ENCODE data around the gene C1QTNF5. TPM values are rescaled to one million over a fixed set of nuclear protein-coding genes. Genes with fewer than 3 reads are reported as not detected.

The C1QTNF5 gene
- total and polyA plus RNA-seq, 2 experiments from 2014 or later, result 4.5 to 27.9 TPM

DNA sequence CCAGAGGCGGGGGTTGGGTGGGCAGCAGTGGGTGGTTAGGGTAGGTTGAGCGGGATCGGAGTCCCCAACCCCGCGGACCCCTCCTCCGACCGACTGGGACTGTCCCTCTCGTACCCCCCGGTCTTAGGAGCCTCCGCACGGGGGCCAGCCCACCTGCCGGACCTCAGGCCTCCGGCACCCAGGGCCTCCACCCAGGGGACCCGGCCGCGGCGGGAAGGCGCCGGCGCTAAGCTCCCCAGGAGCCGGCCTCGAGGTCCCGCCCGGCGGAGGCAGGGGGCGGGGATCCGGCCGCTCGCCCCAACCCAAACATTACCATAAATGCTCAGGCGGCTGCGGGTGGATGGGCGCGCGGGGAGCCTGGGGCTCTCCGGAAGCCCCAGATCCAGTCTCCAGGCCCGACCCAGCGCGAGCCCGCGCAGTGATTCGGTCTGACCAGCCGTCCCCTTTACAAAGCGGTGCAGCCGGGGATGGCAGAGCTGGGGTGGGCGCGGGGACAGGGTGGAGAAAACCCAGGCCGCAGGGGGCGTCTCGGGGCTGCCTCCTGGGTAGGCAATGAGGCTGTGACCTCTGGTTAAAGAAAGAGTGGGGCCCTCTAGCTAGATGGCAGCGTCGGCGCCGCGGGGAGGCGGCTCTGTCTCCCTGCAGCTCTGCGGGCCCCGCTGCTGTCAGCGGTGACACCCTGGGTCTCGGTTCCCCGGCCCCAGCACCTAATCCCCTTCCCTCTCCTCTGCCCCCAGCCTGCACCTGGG lies 19.7 kb downstream of the C1QTNF5 start:
- WGBS, 2 experiments (ENCODE audit: low coverage in 1 of 2, low lambda C conversion rate in 2 of 2, missing lambda C conversion rate in 2 of 2), result 4 to 8% methylated on average over 40 to 51 of the region's 60 CpGs
- H2AFZ ChIP-seq, result peak overlapping the region; percentile 92
- H3K27ac ChIP-seq, result peak overlapping the region; percentile 20; the same call in 1 of the 2 replicates
- no peaks in the 10 kb centered on the region; the same call in 1 of the 2 replicates for H3K27me3 ChIP-seq (replicated peaks; ENCODE audit: insufficient read depth)
- in situ Hi-C loops (cut with MboI), result no loop called here
- peak overlapping the region; percentile 69 for H3K4me3 ChIP-seq
- no peaks in the 10 kb centered on the region for H3K9me3 ChIP-seq (ENCODE audit: low read depth)
- H3K4me2 ChIP-seq (ENCODE audit: unreplicated experiment), result peak overlapping the region; percentile 76
- H3K36me3 ChIP-seq (ENCODE audit: low read depth), result no peaks in the 10 kb centered on the region
- no peaks in the 10 kb centered on the region for H3K9me2 ChIP-seq (ENCODE audit: insufficient read depth)
- peaks cover 34% of the 10 kb centered on the region for H3K4me1 ChIP-seq (ENCODE audit: insufficient read depth)
- H3F3A ChIP-seq (ENCODE audit: insufficient read depth), result peaks cover 18% of the 10 kb centered on the region; the same call in 1 of the 2 replicates
- H3K79me2 ChIP-seq (ENCODE audit: insufficient read depth), result no peaks in the 10 kb centered on the region
- DNase-seq, result peak; percentile 70
- TF ChIP-seq EZH2phosphoT487 (IDR thresholded peaks at IDR 0.05; ENCODE audit: insufficient read depth, low read depth), result no peak
- TF ChIP-seq EZH2 (IDR thresholded peaks at IDR 0.05; ENCODE audit: insufficient read depth, poor library complexity, severe bottlenecking), result no peak
- H4K20me1 ChIP-seq (ENCODE audit: insufficient read depth), result no peaks in the 10 kb centered on the region
- H3K9ac ChIP-seq, result peak overlapping the region; percentile 83

- Histone ChIP-seq H4K20me1 (ENCODE audit: insufficient read depth) (no peaks in the 10 kb centered on the region), H3K27ac (peak overlapping the region; percentile 20; the same call in 1 of the 2 replicates), H3K79me2 (ENCODE audit: insufficient read depth) (no peaks in the 10 kb centered on the region), H2AFZ (peak overlapping the region; percentile 92), H3K4me1 (ENCODE audit: insufficient read depth) (peaks cover 41% of the 10 kb centered on the region), H3K4me3 (peak overlapping the region; percentile 69), H3K9ac (peak overlapping the region; percentile 83), H3K4me2 (ENCODE audit: unreplicated experiment) (peak overlapping the region; percentile 76), H3K9me3 (ENCODE audit: low read depth) (no peaks in the 10 kb centered on the region), H3K27me3 (replicated peaks; ENCODE audit: insufficient read depth) (no peaks in the 10 kb centered on the region; the same call in 1 of the 2 replicates), H3K36me3 (ENCODE audit: low read depth) (no peaks in the 10 kb centered on the region), H3K9me2 (ENCODE audit: insufficient read depth) (no peaks in the 10 kb centered on the region), H3F3A (ENCODE audit: insufficient read depth) (peaks cover 18% of the 10 kb centered on the region; the same call in 1 of the 2 replicates)
- 29 to 42% methylated on average over 6 to 17 of the region's 17 CpGs for WGBS, 2 experiments (ENCODE audit: low coverage in 1 of 2, low lambda C conversion rate in 2 of 2, missing lambda C conversion rate in 2 of 2)
- no peak for TF ChIP-seq EZH2 (IDR thresholded peaks at IDR 0.05; ENCODE audit: insufficient read depth, poor library complexity, severe bottlenecking)
- no peak for TF ChIP-seq EZH2phosphoT487 (IDR thresholded peaks at IDR 0.05; ENCODE audit: insufficient read depth, low read depth)
- DNase-seq, result no peak
- in situ Hi-C loops (cut with MboI), result no loop called here
These were observed 20.4 kb downstream of the C1QTNF5 start for GRCh38 chr11:119320240-119320775.

GRCh38 chr11:119319700-119320239 lies 20.9 kb downstream of the C1QTNF5 start:
- Histone ChIP-seq H2AFZ (no peak overlapping the region), H3K36me3 (ENCODE audit: low read depth) (no peaks in the 10 kb centered on the region), H3K9ac (no peak overlapping the region), H3K9me2 (ENCODE audit: insufficient read depth) (no peaks in the 10 kb centered on the region), H4K20me1 (ENCODE audit: insufficient read depth) (no peaks in the 10 kb centered on the region), H3K4me2 (ENCODE audit: unreplicated experiment) (no peak overlapping the region), H3K27me3 (replicated peaks; ENCODE audit: insufficient read depth) (no peaks in the 10 kb centered on the region; the same call in 1 of the 2 replicates), H3K4me1 (ENCODE audit: insufficient read depth) (peaks cover 41% of the 10 kb centered on the region), H3K27ac (no peak overlapping the region), H3K9me3 (ENCODE audit: low read depth) (no peaks in the 10 kb centered on the region), H3K4me3 (no peak overlapping the region), H3K79me2 (ENCODE audit: insufficient read depth) (no peaks in the 10 kb centered on the region), H3F3A (ENCODE audit: insufficient read depth) (peaks cover 18% of the 10 kb centered on the region; the same call in 1 of the 2 replicates)
- no peak for DNase-seq
- TF ChIP-seq EZH2phosphoT487 (IDR thresholded peaks at IDR 0.05; ENCODE audit: insufficient read depth, low read depth) (no peak), EZH2 (IDR thresholded peaks at IDR 0.05; ENCODE audit: insufficient read depth, poor library complexity, severe bottlenecking) (no peak)
- in situ Hi-C loops (cut with MboI), result no loop called here
- 77 to 79% methylated on average over 7 to 11 of the region's 11 CpGs for WGBS, 2 experiments (ENCODE audit: low coverage in 1 of 2, low lambda C conversion rate in 2 of 2, missing lambda C conversion rate in 2 of 2)

DNA sequence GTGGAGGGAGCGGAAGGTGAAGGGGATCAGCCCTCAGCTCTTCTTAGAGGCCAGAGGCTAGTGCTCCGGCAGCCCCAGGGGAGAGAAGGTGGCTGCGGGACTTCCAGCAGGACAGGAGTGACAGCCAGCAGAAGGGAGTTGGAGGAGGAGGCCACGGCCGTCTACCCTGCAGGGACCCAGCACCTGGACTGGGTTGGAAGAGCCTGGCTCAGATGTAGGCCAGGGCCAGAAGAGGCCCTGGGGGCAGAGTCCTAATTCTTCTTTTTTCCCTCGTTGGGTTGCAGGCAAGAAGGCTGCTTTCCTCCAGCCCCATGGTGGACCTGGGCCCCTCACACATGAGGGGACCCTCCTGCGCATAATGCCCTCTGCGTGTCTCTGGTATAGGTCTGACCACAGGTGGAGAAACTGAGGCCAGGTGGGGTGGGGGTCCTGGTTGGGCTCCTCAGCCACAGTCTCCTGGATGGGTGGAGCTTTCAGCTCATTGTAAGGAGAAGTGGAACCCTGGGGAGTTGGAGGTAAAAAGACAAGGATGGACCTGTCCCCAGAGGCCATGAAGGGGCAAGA lies 21.5 kb downstream of the C1QTNF5 start:
- Histone ChIP-seq H3K79me2 (ENCODE audit: insufficient read depth) (no peaks in the 10 kb centered on the region), H3K36me3 (ENCODE audit: low read depth) (no peaks in the 10 kb centered on the region), H3K27me3 (replicated peaks; ENCODE audit: insufficient read depth) (no peaks in the 10 kb centered on the region; the same call in 1 of the 2 replicates), H3K27ac (peak overlapping the region; percentile 62), H3F3A (ENCODE audit: insufficient read depth) (peaks cover 18% of the 10 kb centered on the region; the same call in 1 of the 2 replicates), H3K4me1 (ENCODE audit: insufficient read depth) (peaks cover 41% of the 10 kb centered on the region), H3K4me3 (no peak overlapping the region), H3K9me2 (ENCODE audit: insufficient read depth) (no peaks in the 10 kb centered on the region), H3K9ac (no peak overlapping the region), H3K4me2 (ENCODE audit: unreplicated experiment) (peak overlapping the region; percentile 24), H3K9me3 (ENCODE audit: low read depth) (no peaks in the 10 kb centered on the region), H2AFZ (peak overlapping the region; percentile 61), H4K20me1 (ENCODE audit: insufficient read depth) (no peaks in the 10 kb centered on the region)
- no peak for DNase-seq
- TF ChIP-seq EZH2phosphoT487 (IDR thresholded peaks at IDR 0.05; ENCODE audit: insufficient read depth, low read depth) (no peak), EZH2 (IDR thresholded peaks at IDR 0.05; ENCODE audit: insufficient read depth, poor library complexity, severe bottlenecking) (no peak)
- WGBS, 2 experiments (ENCODE audit: low coverage in 1 of 2, low lambda C conversion rate in 2 of 2, missing lambda C conversion rate in 2 of 2), result 87% methylated on average over 8 of the region's 8 CpGs
- in situ Hi-C loops (cut with MboI), result no loop called here

All from GM23248 (cell line).